ENCODE data around the gene ARHGEF17. TPM values are rescaled to one million over a fixed set of nuclear protein-coding genes. Genes with fewer than 3 reads are reported as not detected.

The ARHGEF17 gene
- total RNA-seq, 1 donor from 2014 or later = 56.5 TPM

DNA sequence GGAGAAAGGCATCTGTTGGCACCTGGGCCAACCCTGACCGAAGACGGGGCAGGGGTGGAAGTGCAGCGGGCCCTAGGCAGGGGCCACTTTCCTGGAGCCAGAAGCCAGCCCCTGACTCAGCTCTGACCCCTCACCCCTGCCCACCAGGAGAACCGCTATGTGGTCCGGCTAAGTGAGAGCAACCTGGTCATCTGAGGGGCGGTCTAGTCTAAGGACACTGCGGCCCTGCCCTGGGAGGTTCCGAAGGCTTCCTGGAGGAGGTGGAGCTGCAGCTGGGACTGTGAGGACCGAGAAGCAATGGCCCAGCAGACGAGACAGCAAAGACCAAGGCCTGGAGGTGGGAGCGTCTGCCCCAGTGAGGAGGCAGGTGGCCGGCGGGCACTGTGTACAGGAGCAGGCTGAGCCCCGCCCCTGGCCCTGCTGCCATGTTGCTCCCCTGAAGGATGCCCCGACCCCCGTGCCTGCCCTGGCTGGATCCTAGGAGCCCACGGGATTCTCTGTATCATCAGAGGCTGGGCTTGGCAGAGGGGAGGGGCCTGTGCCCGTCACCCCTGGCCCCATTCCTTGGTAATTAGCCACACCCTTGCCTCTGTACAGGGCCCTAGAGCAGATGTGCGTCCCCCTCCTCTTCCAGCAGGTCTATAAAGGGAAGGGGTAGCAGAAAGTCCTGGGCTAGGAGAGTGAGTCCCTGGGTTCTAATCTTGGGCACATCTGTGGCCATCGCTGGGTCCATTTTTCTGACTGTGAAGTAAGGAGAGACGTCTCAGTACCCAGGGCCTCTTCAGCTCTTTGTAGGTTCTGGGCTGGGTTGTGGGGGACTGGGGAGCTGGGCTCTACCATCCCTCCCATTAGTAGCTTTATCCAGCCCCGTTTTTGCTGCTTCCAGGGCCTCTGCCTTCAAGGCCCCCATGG is 87.5 kb downstream of the ARHGEF17 start:
- Histone ChIP-seq H3K4me3 (no peak overlapping the region), H3K36me3 (peaks cover 45% of the 10 kb centered on the region), H3K27me3 (ENCODE audit: low read depth) (no peaks in the 10 kb centered on the region), H3K4me1 (peaks cover 3% of the 10 kb centered on the region), H3K27ac (no peak overlapping the region), H3K9me3 (no peaks in the 10 kb centered on the region)
- intact Hi-C loops (cut with DNase I) = no loop called here
- ATAC-seq = no peak
- DNase-seq = no peak
- TF ChIP-seq, protein P1, sequence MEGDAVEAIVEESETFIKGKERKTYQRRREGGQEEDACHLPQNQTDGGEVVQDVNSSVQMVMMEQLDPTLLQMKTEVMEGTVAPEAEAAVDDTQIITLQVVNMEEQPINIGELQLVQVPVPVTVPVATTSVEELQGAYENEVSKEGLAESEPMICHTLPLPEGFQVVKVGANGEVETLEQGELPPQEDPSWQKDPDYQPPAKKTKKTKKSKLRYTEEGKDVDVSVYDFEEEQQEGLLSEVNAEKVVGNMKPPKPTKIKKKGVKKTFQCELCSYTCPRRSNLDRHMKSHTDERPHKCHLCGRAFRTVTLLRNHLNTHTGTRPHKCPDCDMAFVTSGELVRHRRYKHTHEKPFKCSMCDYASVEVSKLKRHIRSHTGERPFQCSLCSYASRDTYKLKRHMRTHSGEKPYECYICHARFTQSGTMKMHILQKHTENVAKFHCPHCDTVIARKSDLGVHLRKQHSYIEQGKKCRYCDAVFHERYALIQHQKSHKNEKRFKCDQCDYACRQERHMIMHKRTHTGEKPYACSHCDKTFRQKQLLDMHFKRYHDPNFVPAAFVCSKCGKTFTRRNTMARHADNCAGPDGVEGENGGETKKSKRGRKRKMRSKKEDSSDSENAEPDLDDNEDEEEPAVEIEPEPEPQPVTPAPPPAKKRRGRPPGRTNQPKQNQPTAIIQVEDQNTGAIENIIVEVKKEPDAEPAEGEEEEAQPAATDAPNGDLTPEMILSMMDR (IDR thresholded peaks at IDR 0.05) = no peak

DNA sequence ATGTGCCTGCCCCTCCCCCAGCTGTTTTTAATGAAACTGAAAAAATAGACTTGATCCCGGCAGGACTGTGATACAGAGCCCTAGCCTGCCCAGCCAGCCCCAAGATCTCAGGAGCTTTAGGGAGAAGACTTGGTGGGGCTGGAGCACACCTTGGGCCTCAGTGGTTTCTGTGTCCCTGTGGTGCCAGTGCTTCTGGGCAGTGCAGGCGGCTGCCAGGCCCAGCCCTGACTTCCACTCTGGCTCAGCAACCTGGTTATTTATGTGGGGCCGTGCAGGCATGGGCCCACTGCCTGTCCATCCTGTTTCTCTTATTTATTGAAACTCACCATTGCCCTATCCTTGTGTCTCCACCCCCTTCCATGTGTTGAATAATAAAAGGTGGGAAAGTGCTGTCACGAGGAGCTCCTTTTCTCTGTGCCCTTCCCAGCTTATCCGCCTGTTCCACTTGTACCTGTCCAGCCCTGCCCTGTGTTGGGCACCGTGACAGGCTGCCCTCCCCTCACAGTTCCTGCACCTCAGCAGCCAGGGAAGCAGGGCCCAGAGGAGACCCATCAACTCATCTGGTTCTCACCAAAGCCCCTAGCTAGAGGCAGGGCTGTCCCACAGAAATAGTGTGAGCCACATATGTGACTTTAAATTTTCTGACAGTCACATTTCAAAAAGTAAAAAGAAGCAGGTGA is 88.3 kb downstream of the ARHGEF17 start:
- no peaks in the 10 kb centered on the region for H3K27me3 ChIP-seq (ENCODE audit: low read depth)
- H3K36me3 ChIP-seq = peaks cover 41% of the 10 kb centered on the region
- no peak overlapping the region for H3K27ac ChIP-seq
- intact Hi-C loops (cut with DNase I) = no loop called here
- ATAC-seq (peak in 1 of 2 donors; percentile 37), DNase-seq (no peak)
- H3K9me3 ChIP-seq = no peaks in the 10 kb centered on the region
- H3K4me1 ChIP-seq = peaks cover 3% of the 10 kb centered on the region
- H3K4me3 ChIP-seq = no peak overlapping the region
- TF ChIP-seq, protein P1 (IDR thresholded peaks at IDR 0.05) = no peak

DNA sequence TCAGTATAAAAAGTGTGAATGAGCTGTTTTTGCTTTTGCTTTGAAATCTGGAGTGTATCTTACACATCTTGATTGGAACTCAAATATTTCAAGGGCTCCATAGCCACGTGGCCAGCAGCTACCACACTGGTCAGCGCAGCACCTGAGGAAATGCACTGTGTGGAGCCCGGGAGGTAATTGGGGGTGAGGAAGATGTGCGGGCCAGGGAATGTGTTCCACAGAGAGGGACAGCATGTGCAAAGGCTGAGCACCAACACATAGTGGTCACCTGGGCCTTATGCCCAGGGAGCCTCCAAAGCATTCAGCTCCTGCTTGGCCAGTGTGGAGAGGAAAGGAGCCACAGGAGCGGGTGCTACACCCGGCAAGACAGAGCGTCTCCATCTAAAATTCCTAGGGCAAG is 88.9 kb downstream of the ARHGEF17 start:
- Histone ChIP-seq H3K4me1 (peaks cover 3% of the 10 kb centered on the region), H3K36me3 (peaks cover 38% of the 10 kb centered on the region), H3K9me3 (no peaks in the 10 kb centered on the region), H3K27ac (no peak overlapping the region), H3K4me3 (no peak overlapping the region), H3K27me3 (ENCODE audit: low read depth) (no peaks in the 10 kb centered on the region)
- TF ChIP-seq, protein P1 (IDR thresholded peaks at IDR 0.05) = no peak
- no peak for DNase-seq
- intact Hi-C loops (cut with DNase I) = no loop called here
- peak; percentile 12 to 51 for ATAC-seq

DNA sequence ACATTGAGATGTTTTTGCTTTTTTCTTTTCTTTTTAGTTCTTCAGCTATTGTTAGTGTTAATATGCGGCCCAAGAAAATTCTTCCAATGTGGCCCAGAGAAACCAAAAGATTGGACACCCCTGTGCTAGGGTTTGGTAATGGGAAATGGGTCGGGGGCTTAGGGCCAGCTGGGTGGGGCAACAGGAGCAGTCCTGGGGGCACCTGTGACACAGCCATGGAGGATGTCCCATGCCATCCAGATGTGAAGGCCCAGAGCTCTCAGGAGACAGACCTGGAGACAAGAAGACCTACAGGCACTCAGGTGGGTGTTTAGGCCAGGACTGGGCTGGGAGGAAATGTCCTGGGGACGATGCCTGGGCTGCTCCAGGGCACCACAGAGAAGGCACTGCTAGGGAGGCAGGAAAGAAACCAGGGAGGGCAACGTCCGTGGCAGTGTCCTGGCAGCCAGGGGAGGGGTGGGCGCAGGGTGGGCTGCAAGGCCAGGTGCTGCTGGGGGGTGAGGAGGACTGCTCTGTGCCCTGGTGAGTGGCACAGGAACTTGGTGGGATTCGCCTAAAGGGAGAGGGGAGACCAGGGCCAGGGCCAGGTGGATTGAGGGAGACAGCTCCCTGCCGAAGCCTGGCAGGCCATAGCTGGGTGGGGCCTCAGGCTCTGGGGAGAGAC is 89.5 kb downstream of the ARHGEF17 start:
- intact Hi-C loops (cut with DNase I) = no loop called here
- H3K27me3 ChIP-seq (ENCODE audit: low read depth) = no peaks in the 10 kb centered on the region
- H3K4me1 ChIP-seq = peaks cover 3% of the 10 kb centered on the region
- TF ChIP-seq, protein P1 (IDR thresholded peaks at IDR 0.05) = no peak
- H3K36me3 ChIP-seq = peaks cover 32% of the 10 kb centered on the region
- no peak overlapping the region for H3K27ac ChIP-seq
- H3K9me3 ChIP-seq = no peaks in the 10 kb centered on the region
- ATAC-seq (no peak), DNase-seq (no peak)
- H3K4me3 ChIP-seq = no peak overlapping the region

DNA sequence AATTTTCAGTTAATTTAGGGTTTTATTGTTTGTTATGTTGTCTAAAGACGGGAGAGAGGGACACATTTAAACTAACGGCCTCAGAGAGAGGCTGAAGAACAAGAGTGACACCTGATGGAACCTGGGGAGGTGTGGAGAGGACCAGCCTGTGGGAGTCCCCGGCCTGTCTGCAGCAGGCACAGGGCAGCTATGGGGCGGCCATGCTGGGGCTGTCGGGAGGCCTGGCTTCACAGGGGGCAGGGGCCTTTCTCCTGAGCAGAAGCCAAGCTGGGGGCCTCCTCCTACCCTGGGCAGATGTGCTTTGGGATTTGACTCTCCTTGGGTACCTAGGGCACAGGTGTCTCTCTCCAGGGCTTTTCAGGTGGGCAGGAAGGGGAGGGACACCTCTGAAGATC is 90.1 kb downstream of the ARHGEF17 start:
- no peak for DNase-seq
- H3K27ac ChIP-seq = no peak overlapping the region
- ATAC-seq = no peak
- H3K4me1 ChIP-seq = peaks cover 3% of the 10 kb centered on the region
- no peaks in the 10 kb centered on the region for H3K27me3 ChIP-seq (ENCODE audit: low read depth)
- H3K36me3 ChIP-seq = peaks cover 29% of the 10 kb centered on the region
- intact Hi-C loops (cut with DNase I) = no loop called here
- TF ChIP-seq, protein P1 (IDR thresholded peaks at IDR 0.05) = no peak
- no peak overlapping the region for H3K4me3 ChIP-seq
- H3K9me3 ChIP-seq = no peaks in the 10 kb centered on the region
